HG03571 (cell line): ENCODE measurements around the gene NRXN2.

Source experiments
- ATAC-seq: cut with Tn5 transposase; IDR thresholded peaks from one replicate; pipeline ENCODE4 v1.9.1; 2021; ENCODE audit not compliant: unreplicated experiment

Gene NRXN2

GRCh38 chr11:64744544-64745188 lies 21.7 kb upstream of the NRXN2 start:
- no peak for ATAC-seq

DNA sequence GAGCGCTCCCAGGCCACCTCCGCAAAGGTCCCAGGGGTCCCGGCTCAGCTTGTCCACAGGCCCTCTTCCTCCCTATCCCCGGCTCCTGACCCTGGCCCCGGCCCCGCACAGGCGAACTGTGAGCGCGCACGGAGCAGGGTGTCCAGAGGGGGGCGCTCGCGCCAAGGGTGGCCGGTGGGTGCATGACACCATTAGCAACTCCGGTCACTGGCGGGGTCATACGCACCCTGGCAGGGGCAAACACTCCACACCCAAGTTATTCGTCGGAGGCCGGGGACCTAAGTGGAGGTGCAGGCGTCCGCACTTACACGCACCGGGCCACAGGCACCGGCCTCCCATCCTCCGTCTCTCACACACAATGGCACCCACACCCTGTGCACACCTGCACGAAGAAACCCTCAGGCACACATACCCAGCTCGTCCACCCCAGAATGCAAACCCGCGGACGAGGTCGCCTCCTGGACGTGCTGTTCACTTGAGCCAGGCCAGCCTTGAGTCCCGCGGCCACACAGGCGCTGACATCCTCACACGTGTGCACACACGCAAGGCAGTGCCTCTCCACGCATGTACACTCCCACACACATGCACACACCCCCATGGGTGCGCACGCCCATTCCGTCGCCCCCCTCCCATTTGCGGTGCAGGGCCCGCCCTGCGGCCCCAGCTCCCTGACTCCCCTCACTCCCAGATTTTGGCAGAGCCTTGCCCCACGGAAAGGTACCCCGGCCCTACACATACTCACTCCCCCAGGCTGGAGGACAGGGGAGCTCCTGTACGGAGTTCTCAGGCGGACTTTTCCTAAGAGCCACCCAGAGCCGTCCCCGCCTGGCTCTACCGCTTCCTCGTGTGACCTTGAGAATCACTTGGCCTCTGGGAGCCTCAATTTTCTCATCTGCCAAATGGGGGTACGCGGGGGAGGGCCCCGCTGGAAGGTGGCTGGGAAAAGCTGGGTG lies 20.9 kb upstream of the NRXN2 start, which contains the start of gene RASGRP2:
Gene RASGRP2 (minus strand): TSS at position 552 of the 953 bp plus-strand sequence. CDS start 1,276 bp downstream, outside the sequence.
- ATAC-seq = no peak

GRCh38 chr11:64742889-64743590 lies 20.0 kb upstream of the NRXN2 start:
- no peak for ATAC-seq

DNA sequence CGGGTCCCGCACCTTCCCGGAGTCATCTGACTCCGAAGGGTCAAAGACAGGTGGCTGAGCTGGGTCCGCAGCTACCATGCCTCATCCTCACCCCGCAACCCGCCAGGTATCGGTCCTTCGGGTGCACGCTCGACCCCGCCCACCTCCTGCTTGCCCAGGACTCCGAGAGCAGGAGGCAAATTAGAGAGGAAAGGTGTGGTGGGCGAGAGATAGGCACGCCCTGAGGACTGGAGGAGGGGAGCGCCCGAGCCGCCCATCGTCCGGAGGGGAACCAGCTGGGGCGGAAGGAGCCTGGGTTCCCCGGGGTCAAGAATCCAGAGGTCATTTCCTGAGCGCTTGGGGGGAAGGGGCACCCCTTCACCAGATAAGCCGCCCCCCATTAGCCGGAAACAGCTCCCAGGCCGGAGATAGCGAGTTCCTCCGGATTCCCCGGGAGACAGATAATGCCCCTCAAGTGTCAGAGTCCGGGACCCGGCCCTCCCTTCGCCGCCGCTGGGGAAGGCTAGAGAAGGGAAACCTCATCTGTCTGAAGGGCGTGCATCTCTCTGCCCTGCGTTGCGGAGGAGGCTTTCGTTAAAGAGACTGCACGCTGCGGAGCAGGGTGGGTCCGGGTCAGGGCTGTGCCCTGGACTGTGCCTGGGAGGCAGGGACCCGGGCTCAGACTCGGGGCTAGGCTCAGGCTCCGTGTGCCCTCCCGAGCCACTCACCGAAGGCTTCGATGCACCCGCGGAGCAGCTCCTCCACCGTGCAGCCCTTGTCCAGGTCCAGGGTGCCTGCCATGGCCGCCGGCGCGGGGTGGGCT lies 19.3 kb upstream of the NRXN2 start:
- ATAC-seq = no peak

- no peak for ATAC-seq
Observed at GRCh38 chr11:64741375-64742086, 18.5 kb upstream of the NRXN2 start.

DNA sequence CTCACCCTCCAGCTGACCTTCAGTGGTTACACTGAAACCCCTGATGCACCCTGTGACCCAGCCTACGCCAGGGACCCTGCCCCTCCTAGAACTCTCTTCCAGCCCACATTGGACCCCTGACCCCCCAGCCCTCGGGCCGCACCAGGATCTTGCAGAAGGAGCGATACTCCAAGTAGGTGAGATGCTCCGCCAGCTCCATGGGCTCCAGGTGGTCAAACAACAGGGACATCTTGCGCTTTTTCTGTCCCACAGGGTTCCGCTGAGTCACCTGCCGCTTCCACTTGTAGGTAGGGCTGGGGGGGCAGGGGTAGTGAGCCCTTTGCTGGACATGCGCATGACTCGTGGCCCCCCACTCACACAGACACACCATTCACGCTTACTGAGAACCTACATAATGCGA lies 16.9 kb upstream of the NRXN2 start:
- no peak for ATAC-seq

DNA sequence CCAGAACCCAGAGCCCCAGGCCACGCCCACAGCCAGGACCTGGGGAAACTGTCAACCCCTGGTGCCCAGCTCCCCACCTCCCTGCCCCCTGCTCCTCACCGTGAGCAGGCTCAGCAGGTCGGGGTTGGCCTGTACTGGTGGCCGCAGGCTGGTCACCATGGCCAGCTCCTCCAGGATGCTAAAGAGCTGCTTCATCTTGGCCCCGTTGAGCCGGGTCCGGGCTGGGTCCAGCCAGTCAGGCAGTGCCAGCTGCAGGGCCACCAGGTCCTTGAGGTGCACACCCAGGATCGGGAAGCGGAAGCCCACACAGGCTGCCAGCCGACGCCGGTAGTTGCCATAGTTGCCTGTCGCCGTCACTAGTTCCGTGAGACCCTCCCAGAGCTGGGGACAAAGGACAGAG lies 13.7 kb upstream of the NRXN2 start:
- ATAC-seq = no peak

- no peak for ATAC-seq
Observed at GRCh38 chr11:64735725-64736259, 12.8 kb upstream of the NRXN2 start.

DNA sequence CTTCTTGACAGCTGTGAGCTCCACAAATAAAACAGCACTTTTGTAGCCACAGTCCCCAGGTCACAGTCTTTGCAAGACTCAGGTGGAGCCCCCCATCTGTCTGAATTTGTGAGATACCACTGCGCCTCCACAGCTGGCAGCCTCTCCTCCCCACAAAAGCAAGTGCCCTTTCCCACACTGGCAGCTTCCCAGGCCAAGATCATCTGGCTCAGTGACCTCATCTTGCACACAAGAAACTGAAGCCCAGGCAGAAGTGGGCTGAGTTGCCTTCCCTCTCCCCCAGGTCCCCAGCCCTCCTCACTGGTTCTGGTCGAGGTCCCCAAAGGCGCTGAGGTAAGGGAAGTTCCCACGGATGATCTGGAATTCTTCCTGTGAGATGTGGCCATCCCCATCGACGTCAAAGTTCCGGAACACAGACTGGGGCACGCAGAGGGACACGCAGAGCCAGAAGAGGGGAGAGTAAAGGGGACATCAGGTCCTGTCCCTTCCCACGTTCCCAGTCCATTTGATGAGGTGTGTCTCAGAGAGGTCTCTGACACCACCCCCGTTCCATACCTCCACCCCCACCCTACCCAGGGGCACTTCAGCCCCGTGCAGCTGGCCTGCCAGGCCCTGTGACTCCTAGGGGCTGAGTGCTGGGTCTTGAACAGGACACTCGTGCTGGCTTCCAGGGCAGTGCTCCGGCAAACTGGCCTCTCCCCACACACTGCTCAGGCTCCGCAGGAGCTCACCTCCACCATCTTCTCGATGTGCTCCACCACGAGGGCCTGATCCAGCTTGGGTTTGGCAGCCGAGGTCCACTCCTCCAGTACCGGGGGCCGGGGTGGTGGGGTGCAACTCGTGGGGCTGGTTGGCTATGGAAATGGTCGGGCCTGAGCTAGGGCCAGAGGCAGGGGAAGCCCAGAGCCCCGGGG lies 12.1 kb upstream of the NRXN2 start:
- ATAC-seq = no peak

- no peak for ATAC-seq
Observed at GRCh38 chr11:64731601-64732000, 8.6 kb upstream of the NRXN2 start.

DNA sequence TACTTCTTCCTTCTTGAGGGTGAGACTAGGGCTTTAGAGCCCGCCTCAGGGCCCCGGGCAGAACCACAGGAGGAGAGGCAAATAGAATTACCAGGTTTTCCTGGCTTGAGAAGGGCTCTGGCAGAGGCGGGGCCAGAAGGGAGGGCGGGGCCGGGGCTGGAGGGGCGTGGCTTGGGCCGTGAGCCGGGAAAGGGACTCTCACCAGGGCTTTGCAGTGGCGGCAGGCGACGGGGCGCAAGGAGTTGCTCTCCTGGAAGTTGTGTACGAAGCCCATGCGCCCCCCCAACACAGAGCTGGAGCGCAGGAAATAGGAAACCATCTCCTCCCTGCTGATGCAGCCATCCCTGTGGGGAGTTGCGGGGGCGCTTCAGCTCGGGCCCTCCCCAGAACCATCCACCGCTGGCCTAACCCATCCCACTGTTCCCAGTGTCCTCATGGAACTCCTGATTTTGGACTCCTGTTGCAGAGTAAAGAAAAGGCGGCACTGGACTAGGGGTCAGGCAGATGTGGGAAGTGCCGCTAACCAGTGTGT lies 6.9 kb upstream of the NRXN2 start:
- ATAC-seq = no peak

DNA sequence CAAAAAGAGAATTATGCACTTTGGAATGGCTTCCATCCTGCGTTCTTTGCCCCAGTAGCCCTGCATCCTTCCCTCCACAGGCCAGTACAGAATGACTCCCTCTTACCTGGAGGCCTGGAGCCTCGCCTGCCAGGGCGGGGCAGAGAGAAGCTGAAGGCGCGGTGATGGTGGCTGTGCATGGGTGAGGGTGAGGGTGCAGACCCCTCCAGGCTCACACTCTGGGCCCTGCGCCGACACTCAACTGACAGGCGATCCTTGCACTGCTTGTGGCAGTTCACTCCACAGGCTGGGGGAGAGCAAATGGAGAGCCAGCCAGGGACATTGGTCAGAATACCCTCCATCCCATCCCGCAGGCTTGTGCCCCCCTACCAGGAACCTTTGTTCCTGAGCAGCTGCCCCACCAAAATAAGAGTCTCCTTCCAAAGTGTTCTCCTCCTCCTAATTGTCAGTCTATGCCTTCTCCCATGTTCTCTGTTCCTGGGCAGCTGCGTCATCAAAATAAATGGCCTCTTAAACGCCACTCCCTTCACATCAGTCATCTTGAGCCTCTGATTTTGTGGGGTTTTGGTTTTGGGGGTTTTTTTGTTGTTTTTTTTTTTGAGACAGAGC lies 5.9 kb upstream of the NRXN2 start:
- ATAC-seq = no peak

DNA sequence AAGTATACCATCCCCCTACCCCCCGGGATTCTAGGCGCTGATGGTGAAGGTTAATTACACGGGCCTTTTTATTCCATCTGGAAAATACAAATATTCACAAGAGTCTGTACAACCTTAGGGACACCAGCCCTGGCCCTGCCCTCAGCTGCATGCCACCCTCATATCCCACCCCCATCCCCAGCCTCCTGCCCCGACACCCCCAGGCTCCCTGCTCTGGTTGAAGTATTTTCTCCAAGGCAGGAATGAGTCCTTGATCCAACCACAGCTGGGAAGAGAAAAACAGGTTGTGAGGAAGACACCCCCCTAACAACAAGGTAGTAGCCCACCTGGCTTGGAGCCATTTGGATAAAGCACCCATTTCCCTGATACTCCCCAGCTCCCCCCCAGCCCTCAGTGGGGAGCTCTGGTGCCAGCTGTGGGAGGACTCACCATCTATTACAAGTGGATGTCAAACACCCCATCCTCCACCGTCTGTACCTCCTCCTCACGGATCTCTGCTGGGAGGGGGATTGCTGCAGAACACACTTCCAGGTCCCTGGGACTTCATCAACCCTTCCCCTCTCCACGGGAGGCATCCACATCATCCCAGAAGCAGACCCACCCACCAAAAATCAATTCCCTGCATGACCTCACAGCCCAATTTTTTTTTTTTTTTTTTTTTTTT lies 4.0 kb upstream of the NRXN2 start:
- ATAC-seq = no peak

- no peak for ATAC-seq
Observed at GRCh38 chr11:64726211-64726641, 3.2 kb upstream of the NRXN2 start.

DNA sequence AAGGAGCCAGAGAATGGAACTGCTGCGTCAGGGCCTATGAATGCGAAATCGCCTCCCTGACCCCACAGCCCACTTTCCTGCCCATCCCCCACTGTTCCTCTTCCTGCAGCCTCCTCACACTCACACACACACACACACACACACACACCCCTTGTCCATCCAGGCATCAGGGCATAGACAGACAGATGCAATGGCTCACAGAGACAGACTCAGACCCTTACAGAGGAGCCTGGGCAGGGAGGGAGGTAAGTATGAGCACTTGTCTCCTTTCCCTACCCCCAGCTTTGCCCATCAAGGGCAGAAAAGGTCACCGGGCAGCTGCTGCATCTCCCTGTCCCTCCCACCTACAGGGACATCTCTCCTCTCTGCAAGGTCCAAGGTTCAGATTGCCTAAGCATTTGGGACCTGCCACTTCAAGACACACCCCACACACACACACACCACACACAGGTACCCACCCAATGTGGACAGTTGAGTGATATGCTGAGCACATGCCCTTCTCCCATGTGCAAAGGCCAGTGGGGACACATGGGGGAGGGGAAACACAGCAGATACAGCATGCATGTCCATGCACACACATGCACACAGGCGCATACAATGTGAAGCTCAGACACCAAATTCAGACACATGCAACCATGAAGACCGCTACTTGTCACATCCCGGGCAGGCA lies 2.0 kb upstream of the NRXN2 start:
- no peak for ATAC-seq

DNA sequence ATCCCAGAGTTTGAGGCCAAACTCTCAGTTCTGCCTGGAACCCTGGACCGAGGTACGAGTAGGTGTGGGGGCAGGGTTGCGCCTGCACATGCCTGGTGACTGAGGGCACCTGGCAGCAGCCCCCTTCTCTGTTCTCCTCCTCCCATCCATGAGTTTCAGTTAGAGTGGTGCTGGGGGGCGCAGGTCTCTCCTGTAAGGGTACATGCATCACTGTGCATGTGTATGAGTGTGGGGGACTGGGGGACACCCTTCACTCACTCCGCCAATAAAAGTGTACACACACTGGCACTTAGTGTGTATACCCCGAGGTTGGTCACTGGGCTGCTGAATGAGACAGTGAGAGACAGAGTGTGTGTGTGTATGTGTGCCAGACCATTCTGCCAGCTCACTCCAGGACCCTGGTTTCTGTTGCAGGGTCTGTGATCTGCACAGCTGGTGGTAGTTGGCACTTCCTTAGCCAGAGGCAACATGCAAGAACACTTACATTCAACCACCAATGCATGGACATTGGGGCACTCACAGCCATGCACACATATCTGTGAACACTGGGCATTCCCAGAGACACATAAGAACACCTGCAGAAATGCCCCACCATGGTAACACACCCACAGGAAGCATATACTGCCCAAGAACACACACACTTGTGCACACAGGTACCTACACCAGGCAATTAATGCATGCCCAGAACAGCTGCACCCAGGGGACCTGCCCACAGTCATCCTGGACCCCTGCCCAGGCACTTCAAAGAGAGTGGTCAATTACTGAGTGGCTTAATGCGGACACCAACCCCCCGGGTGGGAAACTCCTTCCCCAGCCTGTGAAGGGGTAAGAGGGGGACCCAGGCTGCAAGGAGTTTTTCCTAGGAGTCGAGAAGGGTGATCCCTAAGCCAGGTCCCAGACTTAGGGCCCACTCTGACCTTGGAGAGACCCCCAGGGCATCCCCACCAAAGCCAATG lies 1.2 kb upstream of the NRXN2 start:
- no peak for ATAC-seq
